CD4-positive, alpha-beta T cell treated with Interleukin-17A for 1 hour (primary cell): ENCODE measurements around the gene TFEC.
A peak's percentile ranks its signal among the peaks of the same experiment; 100 is the strongest.

Source experiments
- DNase-seq: peaks from one replicate; pipeline ENCODE4 v3.0.0-alpha.2; 2020

The TFEC gene

GRCh38 chr7:115920367-115920766 is 110.2 kb downstream of the TFEC start:
- no peak for DNase-seq

GRCh38 chr7:115914951-115915350 is 115.6 kb downstream of the TFEC start:
- DNase-seq, result no peak

DNA sequence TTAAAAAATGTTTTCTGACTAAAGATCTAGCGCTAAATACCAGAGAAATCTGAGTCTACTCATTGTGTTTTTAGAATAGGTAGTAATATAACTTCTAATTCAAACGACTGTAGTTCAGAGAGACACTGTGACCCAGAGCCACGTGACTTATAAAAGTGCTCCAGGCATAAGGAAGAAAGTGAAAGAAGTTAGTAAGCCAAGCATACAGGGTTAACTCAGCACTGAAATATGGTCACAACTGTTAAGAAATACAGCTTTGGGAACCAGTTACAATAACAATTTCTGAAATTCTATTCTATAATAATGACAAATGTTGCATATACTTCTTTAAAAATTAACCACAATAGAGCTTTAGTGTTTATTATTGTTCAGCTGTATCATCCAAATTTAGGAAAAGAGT is 119.1 kb downstream of the TFEC start:
- no peak for DNase-seq

- DNase-seq, result peak; percentile 34
Observed at GRCh38 chr7:115910541-115911164, 119.9 kb downstream of the TFEC start.

GRCh38 chr7:115906731-115907130 is 123.8 kb downstream of the TFEC start:
- DNase-seq, result no peak

- DNase-seq, result no peak
Observed at GRCh38 chr7:115889669-115889984, 140.9 kb downstream of the TFEC start.

- DNase-seq, result no peak
Observed at GRCh38 chr7:115888981-115889668, 141.4 kb downstream of the TFEC start.

DNA sequence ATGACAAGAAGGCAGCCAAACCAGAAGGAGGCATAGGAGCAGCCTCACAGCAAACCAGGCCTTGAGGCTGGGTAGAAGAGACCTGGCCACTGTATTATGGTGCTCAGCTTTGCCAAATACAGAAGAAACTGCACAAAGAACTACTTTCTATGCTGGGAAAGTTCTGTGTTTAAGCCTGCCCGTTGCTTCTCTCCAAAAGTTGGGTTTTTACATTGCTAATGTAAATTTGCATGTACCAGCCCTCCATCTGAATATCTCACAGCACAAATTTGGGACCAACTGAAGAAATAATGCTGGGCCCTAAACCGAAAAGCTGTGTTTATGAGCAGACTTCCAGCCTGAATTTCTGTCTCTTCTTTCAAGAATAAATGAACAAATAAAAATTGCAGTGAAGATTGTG is 145.0 kb downstream of the TFEC start:
- DNase-seq, result no peak
